Right lobe of liver (tissue), 6 donors: Measurements from ENCODE around the gene CHIT1. TPM values are rescaled to one million over a fixed set of nuclear protein-coding genes. Genes with fewer than 3 reads are reported as not detected.
A peak's percentile ranks its signal among the peaks of the same experiment; 100 is the strongest.

Source experiments
- ATAC-seq, 4 donors: fragments of 200-7000 bp; cut with Tn5 transposase; one replicate each; pipeline ENCODE4 v1.9.1; 2020; ENCODE audit warnings: mild to moderate bottlenecking in 4 of 4, moderate library complexity in 4 of 4
- DNase-seq, 3 donors: peaks; one replicate each; pipeline ENCODE4 v3.0.0-alpha.2; 2020
- H3K27ac ChIP-seq, 3 donors: fragments of 200-600 bp; one replicate each; pipeline ENCODE4 v1.8.0; 2022
- H3K27me3 ChIP-seq, 2 donors: fragments of 200-600 bp; one replicate each; pipeline ENCODE4 v1.8.0; 2022
- H3K36me3 ChIP-seq, 4 donors: fragments of 200-600 bp; sonication (generic) in 1 of 4; one replicate each; pipeline versions ENCODE4 v1.5.1 to v1.8.0; 2017 to 2022; ENCODE audit warnings: control low read depth in 1 of 4
- H3K4me1 ChIP-seq, 4 donors: fragments of 200-600 bp; sonication (generic) in 1 of 4; one replicate each; pipeline versions ENCODE4 v1.5.1 to v1.8.0; 2017 to 2022; ENCODE audit warnings: control low read depth in 1 of 4
- H3K4me3 ChIP-seq, 3 donors: fragments of 200-600 bp; one replicate each; pipeline ENCODE4 v1.8.0; 2022
- H3K9me3 ChIP-seq, 4 donors: fragments of 200-600 bp; sonication (generic) in 1 of 4; one replicate each; pipeline versions ENCODE4 v1.5.1 to v1.8.0; 2017 to 2022; ENCODE audit warnings: control low read depth in 1 of 4
- POLR2A ChIP-seq: fragments of 450-650 bp; IDR thresholded peaks from one replicate; pipeline ENCODE4 v1.6.1; 2017; ENCODE audit warnings: antibody characterized with exemption, mild to moderate bottlenecking
- WGBS: methylation state at CpG from one replicate; pipeline ENCODE4 v1.1.6; 2018; ENCODE audit warnings: low coverage, low lambda C conversion rate; ENCODE audit not compliant: insufficient coverage; ENCODE audit errors: missing lambda C conversion rate; 5-methylcytosine and 5-hydroxymethylcytosine counted together
- intact Hi-C, 2 donors: fragments of 100-400 bp; cut with DNase I; formaldehyde crosslinking; loops; one replicate each; pipeline versions ENCODE4 v1.11.2 to v1.14.1; 2022
- total RNA-seq, 6 experiments: library from RNA; depleted of rRNA in 2 of 6; stranded (reverse); fragments of >200 nt in 2 of 6; fragmentation: NEBNext Ultra II Directional in 3 of 6; extraction: Animal tissue kit (Norgen Biotek cat#: 25700) in 3 of 6; gene quantifications; one replicate each; pipeline versions ENCODE4 v1.1.0 to v1.2.4, GENCODE V29; 2016 to 2023
- TF ChIP-seq, protein P1 (sequence below), 4 donors: fragments of 200-600 bp in 3 of 4; fragments of 450-650 bp in 1 of 4; IDR thresholded peaks; one replicate each; pipeline versions ENCODE4 v1.5.1 to v1.8.0; 2016 to 2022; ENCODE audit warnings: antibody characterized with exemption in 4 of 4, mild to moderate bottlenecking in 2 of 4
- donor health status: DM: no; HTN: yes; CAD: no.
- donor health status: DM: no; HTN: no; CAD: no.
- donor health status: DM: no; HTN: no; CAD: no.
- donor health status: DM: no; HTN: yes; CAD: no.
- donor health status: DM: no; HTN: yes; CAD: no.

CHIT1 gene
- total RNA-seq, 6 experiments from 2014 or later: 0.46 to 0.61 (median 0.46) TPM; not detected in 3

DNA sequence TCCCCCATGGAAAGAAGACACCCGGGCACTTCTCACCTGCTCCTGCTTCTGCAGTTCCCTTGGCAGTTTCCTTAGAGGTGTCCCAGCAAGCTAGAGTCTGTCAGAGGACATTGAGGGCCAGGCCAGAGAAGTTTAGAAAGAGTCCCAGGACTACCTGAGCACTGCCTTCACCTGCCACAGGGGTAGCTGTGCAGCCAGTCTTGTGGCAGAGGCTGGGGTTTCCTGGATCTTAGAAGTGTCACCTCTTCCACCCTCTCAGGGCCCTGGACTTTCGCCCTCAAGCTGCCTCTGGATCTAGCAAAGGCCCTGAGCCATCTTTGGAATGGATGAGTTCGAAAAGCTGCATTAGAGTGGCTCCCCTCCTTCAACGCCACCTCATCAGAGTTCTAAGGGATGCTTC, 41.0 kb upstream of the CHIT1 start:
- no peaks in the 10 kb centered on the region for H3K9me3 ChIP-seq
- H3K36me3 ChIP-seq: no peaks in the 10 kb centered on the region
- no peak for DNase-seq
- 39% methylated on average over 2 of the region's 4 CpGs for WGBS
- no peak for ATAC-seq
- TF ChIP-seq, protein P1, sequence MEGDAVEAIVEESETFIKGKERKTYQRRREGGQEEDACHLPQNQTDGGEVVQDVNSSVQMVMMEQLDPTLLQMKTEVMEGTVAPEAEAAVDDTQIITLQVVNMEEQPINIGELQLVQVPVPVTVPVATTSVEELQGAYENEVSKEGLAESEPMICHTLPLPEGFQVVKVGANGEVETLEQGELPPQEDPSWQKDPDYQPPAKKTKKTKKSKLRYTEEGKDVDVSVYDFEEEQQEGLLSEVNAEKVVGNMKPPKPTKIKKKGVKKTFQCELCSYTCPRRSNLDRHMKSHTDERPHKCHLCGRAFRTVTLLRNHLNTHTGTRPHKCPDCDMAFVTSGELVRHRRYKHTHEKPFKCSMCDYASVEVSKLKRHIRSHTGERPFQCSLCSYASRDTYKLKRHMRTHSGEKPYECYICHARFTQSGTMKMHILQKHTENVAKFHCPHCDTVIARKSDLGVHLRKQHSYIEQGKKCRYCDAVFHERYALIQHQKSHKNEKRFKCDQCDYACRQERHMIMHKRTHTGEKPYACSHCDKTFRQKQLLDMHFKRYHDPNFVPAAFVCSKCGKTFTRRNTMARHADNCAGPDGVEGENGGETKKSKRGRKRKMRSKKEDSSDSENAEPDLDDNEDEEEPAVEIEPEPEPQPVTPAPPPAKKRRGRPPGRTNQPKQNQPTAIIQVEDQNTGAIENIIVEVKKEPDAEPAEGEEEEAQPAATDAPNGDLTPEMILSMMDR (IDR thresholded peaks at IDR 0.05): no peak
- no peak for TF ChIP-seq POLR2A
- no peaks in the 10 kb centered on the region for H3K27me3 ChIP-seq
- peaks cover 0 to 12% (median 0%) of the 10 kb centered on the region in 4 donors for H3K4me1 ChIP-seq
- no peak overlapping the region for H3K27ac ChIP-seq
- H3K4me3 ChIP-seq: no peak overlapping the region
- intact Hi-C loops: loop anchor here (5.0 to 10.0 kb wide), 4 partner anchors 62 to 233 kb away; no protein-coding TSS in a partner anchor

DNA sequence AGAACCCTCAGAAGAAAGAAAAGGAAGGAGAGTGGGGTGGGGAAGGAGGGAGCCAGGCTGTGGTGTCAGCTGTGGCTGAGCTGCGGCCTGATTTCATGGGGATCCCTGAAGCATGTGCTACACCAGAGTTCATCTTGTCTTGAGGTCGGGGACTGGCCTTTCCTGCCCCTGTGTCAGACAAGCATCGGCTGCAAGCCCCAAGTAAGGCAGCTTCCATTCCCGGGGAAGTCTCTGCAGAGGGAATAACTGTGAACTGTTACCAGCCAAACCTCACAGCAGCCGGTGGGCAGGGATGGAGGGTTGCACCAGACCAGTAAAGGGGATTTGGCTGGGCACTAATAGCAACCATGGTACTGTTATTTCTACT, 40.2 kb upstream of the CHIT1 start:
- H3K27me3 ChIP-seq: no peaks in the 10 kb centered on the region
- WGBS: 25% methylated on average over 1 of the region's 5 CpGs
- peaks cover 0 to 12% (median 0%) of the 10 kb centered on the region in 4 donors for H3K4me1 ChIP-seq
- no peak for ATAC-seq
- TF ChIP-seq POLR2A: no peak
- TF ChIP-seq, protein P1 (IDR thresholded peaks at IDR 0.05): no peak
- no peak for DNase-seq
- intact Hi-C loops: loop anchor here (5.0 to 10.0 kb wide), 4 partner anchors 63 to 232 kb away; no protein-coding TSS in a partner anchor
- H3K9me3 ChIP-seq: no peaks in the 10 kb centered on the region
- no peak overlapping the region for H3K4me3 ChIP-seq
- H3K27ac ChIP-seq: no peak overlapping the region
- no peaks in the 10 kb centered on the region for H3K36me3 ChIP-seq

DNA sequence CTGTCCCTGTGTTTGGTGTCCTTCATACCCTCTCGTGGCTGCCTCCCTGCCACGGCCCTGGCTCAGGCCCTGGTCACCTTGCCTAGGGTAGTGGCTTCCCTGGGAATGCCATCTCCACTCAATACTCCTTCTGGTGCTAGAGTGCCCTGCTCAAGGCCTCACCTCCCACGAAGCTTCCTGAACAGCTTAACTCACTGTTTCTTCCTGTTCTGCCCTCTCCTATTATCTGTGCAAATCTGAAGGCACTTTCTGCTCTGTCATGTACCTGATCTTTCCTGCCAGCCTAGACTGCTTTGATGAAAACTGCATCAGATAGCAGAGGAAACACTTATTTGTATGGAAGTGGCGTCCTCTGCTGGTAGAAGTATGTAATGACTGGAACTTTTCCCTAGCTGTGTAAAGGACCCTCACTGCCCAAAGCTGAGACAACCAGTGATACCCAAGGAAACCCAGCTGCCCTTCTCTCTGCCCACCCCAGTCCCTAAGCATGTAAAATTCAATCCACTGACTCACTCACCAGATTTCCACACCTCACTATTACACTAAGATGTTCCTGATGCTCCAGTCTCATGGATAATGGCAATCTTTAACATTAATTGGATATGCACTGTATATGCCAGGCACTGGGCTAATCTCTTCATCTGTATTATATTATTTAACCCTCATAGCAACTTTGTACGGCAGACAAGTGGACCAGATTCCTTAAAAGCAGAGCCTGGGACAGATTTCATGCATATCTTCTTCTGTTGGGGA, 39.6 kb upstream of the CHIT1 start:
- Histone ChIP-seq H3K27ac (no peak overlapping the region), H3K27me3 (no peaks in the 10 kb centered on the region), H3K4me1 (peaks cover 0 to 12% (median 0%) of the 10 kb centered on the region in 4 donors), H3K4me3 (no peak overlapping the region), H3K36me3 (no peaks in the 10 kb centered on the region), H3K9me3 (no peaks in the 10 kb centered on the region)
- TF ChIP-seq POLR2A: no peak
- TF ChIP-seq, protein P1 (IDR thresholded peaks at IDR 0.05): peak; percentile 84 to 98 (median 87)
- intact Hi-C loops: no loop called here
- DNase-seq: no peak
- peak; percentile 38 to 53 (median 44) for ATAC-seq
- 5% methylated on average over 4 of the region's 5 CpGs for WGBS

DNA sequence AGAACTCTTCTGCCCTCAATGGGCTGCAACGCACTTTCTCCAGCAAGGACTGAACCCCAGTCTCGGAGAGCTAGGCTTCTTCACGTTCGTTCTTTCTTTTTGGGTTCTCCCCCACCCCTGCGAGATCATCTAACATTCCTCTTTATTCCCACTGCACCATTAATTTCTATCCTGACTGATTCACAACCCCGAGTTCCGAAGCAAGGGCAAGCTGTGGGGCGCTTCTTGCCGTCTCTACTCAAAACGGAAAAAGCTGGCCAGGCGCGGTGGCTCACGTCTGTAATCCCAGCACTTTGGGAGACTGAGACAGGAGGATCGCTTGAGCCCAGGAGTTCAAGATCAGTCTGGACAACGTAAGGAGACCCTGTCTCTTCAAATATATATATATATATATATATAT, 38.4 kb upstream of the CHIT1 start:
- peaks cover 0 to 8% (median 0%) of the 10 kb centered on the region in 4 donors for H3K4me1 ChIP-seq
- DNase-seq (no peak), ATAC-seq (no peak)
- no peaks in the 10 kb centered on the region for H3K27me3 ChIP-seq
- peak overlapping the region in 2 of 3 donors; percentile 43 to 64 for H3K4me3 ChIP-seq
- no peaks in the 10 kb centered on the region for H3K9me3 ChIP-seq
- intact Hi-C loops: no loop called here
- TF ChIP-seq, protein P1 (IDR thresholded peaks at IDR 0.05): no peak
- no peak for TF ChIP-seq POLR2A
- H3K27ac ChIP-seq: peak overlapping the region in 1 of 3 donors; percentile 71
- no peaks in the 10 kb centered on the region for H3K36me3 ChIP-seq
- 61% methylated on average over 15 of the region's 15 CpGs for WGBS
